C1 segment of cervical spinal cord (tissue), 14 donors: ENCODE results near the gene NRG2.

ENCODE experiments used
- DNase-seq, 14 donors: peaks; one replicate each; lab custom pipeline; 2025; lab: John Stamatoyannopoulos, UW

The NRG2 gene

DNA sequence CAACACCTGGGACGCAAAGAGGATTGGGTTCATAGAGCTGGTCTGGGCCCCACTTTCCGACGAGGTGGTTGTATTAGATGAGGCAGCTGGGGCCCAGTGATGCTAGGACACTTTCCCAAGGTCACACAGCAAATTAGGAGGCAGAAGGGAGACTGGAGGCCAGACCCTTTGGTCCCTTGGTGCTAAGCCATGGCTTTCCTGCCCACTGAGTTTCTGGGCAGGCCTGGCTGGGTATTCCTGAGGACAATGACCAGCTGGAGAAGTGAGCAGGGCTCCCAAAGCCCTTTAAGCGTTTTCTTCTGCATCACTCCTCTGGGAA lies 181.3 kb downstream of the NRG2 start:
- DNase-seq, result no peak

DNA sequence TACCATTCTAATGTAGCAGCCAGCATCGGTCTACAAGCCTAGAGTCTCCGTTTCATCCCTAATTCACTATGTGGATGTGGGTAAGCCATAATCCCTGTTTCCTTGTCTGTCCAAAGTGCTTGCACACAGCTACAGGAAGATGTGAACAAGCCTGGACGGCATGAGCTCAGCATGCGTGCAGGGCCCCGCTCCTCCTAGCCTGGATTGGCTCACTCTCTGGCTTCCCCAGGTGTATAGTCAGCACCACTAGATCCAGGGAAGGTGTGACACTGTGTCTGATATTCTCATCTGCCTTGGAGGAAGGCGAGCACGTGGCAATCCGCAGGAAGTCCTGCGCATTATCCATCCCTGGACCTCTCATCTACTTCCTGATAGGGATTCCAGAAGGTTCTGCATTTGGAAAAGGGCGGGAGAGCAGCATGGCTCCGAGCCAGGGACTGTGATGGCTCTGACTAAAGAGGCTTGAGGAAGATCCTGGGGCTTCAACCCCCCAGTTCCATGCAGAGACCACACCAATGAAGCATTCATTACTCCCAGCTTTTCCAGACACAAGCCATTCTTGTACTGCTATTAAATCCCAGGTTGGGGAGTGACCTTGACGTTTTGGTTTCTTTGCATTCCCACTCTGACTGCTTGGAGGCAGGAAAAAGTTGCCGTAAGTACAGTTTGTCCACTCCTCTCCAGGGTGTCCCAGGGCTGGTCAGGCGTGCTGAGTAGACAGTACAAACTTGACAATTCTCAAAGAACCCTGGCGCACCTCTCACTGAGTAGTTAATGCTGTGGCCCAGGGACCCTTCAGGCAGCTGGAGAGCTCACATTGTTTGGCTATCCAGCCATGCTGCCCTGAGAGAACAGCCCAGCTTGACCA lies 181.8 kb downstream of the NRG2 start:
- no peak for DNase-seq

DNA sequence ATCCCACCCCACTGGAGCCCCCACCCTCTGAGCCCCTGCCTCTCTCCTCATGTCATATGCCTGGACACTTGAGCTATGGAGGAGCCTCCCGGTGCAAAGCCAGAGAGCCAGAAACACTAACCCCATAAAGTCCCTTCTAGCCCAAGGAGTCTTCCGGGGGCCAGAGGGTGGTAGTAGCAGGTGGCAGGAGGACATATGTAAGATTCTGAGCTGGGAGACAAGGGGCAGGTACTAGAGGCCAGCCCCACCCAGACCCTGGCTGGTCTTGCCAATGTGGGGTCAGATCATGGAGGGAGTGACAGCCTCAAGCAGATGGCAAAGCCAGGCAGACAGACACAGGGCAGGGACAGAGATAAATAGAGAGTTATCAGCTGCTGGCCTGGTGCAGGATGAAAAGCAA lies 184.1 kb downstream of the NRG2 start:
- no peak for DNase-seq

DNA sequence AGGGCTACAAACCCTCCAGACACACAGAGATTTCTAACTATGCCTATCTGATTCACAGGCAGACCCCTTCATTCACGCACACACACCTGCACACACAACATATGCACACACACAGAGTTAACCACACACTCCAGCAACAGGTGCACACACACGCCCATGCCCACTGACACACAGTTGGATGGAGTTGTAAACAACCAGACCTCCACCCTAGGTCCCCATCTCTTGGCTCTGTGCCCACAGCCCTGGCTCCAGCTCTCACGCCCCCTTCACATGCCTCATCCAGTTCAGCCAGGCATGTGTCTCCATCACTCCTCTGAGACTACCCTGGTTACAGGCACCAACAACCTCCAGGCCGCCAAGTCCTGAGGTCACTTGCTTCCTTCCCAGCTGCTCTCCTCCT lies 186.4 kb downstream of the NRG2 start:
- no peak for DNase-seq

DNA sequence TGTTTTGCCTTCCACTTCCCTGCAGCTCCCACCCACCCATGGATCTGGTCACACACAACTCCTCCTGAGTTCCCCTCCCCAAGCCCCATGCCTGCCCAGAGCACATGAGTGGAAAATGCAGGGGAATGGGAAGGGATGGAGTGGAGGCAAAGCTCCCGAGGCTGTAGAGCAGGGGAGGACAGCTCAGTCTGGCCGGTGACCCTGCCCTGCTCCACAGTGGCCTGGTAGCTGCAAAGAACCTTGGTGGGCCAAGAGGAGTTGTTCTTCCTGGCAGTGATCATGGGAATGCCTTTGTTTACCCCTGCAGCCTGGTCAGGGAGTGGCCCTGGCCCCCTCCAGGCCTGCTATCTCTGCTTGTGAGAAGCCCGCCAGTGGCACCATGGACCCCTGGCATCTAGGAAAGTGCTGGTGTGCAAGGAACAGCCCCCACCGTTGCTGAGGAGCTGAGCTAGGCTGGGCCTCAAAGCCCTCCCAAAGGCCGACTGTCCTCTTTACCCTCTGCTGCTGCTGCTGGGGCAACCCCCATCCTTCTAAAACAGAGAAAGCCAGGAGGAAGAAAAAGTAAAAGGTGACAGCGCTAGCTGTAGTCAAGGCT lies 187.1 kb downstream of the NRG2 start:
- no peak for DNase-seq

DNA sequence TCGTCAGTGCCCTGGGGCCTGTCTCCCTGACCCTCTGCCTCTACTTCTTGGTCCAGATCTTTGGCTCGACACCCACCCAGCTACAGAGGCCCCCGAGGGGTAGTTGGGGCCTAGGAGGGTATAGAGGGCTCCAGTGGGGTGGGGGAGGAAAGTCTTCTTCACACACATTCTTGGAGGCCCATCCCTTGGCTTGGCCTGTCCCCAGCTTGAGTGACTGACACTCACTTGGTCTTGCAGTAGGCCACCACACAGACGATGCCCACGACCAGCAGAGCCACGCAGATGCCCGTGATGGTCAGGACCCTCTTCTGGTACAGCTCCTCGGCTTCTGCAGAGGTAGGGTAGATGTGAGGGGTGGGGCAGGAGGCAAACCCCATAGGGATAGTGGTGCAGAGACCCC lies 187.6 kb downstream of the NRG2 start:
- DNase-seq, result no peak

DNA sequence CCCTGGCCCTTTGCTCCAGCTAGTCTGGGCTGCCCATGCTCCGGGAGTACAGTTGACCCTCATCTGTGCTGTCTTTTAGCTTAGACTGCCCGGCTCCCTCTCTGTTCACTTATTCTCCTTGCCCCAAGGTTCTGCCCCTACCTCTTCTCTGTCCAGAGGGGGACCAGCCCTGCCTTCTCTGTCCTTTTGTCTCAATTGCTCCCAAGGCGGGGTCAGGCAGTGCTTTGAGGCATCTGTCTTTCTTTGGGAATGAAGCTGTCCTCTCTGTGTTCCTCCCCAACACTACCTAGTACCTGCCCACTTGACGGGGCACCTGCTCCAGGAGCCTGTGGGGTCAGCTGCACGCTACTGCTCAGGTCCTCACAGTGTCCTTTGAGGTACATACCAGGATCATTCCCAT lies 188.1 kb downstream of the NRG2 start:
- no peak for DNase-seq

DNA sequence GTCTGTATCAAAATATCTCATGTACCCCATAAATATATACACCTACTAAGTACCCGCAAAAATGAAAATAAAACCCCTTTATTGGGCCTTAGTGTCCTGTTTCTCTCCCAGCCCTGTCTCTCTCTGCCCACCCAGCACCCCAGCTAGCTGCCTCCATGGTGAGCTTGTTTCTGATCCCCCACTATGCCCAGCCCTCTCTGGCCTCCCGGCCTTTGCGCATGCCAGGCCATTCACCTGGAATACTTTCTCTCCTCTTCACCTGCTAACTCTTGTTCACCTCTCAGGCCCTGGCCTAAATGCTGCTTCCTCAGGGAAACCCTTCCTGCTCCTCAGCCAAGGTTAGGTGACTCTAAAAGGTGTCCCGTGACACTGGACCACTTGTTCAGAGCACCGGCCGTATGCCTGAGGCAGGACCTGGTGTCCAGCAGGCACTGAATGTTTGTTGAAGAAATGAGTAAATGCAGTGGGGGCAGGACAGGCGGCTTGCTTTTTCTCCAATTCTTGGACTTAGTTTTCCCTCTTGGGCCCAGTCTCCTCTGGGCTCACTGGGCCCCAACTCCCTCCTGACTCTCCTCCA lies 189.0 kb downstream of the NRG2 start:
- DNase-seq, result no peak

DNA sequence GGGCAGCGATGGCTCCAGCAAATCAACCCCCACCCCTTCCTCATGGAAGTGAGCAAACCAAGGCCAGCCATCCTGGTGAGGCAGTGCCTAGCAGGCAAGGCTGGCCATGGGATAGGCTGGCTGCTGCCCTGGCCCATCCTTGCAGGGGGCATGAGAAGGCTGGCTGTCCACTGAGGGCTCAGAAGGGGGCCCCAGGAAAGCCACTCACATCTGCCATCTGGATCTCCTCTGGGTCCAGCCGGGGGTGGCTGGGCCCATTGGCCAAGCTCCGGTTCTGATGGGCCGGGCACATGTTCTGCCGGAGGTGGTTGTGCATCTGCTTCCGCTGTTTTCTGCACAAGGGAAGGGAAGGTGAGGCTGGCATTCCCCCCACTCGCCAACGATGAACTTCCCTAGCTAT lies 190.4 kb downstream of the NRG2 start:
- no peak for DNase-seq

DNA sequence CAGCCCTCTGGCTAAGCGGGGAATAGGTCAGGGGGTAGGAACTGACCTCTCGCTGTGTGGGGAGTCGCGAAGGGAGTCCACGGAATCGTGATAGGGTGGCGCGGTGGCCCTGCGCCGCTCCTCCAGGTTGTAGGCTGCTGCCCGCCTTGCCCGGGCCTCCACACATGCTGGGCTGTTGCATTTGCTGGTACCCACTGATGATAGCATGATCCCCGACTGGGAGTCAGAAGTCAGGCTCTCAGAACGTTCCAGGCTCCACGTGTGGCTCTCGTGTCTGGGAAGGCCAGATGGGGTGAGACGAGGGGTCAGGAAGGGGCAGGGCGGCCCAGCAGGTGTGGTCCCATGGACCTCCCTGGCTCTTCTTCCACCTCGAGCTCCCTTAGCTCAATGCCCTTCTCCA lies 191.5 kb downstream of the NRG2 start:
- no peak for DNase-seq

DNA sequence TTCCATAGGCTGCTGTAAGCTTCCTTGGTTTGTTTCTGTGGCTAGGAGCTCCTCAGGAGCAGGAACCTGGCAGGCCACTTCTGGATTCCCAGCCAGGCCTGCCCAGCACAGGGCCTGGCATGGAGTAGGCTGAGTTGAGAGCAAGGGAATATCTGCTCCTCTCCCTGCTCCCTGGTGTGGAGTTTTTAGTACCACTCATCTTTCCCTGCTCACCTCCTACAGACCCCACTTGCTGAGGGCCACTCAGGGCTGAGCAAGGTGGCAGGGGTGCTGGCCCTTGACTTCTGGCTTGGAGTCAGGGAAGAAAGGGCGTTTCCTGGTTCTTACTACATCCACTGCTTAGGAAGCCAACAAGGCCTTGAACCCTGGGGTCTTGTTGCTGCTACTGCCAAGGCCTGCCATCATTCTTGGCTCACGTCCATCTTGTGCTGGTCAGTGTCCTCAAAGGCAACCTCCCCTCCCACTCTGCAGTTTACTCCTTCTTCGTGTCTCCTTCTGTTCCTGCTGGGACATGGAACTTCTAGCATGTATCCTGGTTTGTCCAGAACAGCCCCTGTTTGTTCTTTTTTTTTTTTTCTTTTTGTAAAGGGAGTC lies 192.6 kb downstream of the NRG2 start:
- no peak for DNase-seq

DNA sequence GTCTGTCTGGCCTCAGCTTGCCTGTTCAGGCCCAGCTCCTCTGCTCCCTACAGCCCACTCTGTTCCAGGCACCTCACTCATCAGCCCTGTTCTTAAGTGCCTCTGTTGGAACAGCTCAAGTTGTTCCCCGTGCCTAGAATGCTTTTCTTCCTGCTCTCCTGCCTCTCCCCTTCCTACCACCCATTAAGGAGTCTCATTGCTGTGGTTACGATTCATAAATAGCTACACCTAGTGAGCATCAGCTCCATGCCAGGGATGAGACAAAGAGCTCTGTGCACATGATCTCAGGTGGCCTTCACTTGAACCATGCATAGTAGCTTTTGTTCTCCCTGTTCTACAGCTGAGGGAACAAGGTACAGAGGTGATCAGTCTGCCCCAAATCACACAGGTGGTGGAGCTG lies 193.2 kb downstream of the NRG2 start:
- DNase-seq, result no peak

DNA sequence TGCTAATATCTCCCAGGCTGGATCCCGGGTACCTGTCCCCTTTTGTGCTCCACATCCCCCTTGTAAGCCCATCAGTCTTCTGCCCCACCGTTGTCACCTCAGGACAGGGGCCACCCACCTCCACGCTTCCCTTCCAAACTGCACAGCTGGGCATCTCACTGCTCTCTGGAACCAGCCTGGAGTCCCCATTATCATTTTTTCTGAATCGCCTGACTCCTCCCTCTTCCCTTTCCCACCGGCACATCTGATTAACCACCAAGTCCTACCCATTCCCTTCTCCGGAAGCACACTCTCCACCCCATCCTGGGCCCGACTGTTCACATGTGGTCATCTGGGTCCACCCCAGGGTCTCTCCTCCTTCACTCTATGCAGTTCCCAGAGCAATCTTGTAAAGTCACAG lies 193.6 kb downstream of the NRG2 start:
- no peak for DNase-seq

DNA sequence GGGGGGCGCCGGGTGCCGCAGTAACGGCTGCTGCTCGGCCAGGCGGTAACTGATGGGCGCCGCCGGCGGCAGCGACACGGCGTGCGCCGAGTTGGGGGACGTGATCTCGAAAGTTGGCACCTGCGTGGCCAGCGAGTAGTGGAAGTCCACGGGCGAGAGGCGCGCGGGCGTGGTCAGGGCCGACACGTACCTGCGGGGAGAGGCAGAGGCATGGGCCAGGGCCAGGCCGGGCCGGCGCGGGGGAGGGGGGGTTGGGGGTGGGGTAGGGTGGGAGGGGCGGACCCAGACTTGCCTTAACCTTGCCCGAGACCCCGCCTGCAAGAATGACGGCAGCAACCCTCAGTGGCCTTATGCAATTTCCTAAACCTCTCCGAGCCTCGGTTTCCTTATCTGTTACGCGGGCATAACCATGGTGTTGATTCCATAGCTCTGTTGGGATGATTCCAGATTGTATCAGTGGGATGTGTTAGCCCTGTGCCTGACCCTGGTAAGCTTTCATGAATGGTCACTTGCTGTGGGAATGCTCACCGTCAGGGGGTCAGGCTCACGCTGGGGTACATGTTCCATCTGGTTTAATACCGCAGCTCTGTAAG lies 194.5 kb downstream of the NRG2 start:
- peak in 2 of 14 donors; percentile 46 to 57 for DNase-seq

DNA sequence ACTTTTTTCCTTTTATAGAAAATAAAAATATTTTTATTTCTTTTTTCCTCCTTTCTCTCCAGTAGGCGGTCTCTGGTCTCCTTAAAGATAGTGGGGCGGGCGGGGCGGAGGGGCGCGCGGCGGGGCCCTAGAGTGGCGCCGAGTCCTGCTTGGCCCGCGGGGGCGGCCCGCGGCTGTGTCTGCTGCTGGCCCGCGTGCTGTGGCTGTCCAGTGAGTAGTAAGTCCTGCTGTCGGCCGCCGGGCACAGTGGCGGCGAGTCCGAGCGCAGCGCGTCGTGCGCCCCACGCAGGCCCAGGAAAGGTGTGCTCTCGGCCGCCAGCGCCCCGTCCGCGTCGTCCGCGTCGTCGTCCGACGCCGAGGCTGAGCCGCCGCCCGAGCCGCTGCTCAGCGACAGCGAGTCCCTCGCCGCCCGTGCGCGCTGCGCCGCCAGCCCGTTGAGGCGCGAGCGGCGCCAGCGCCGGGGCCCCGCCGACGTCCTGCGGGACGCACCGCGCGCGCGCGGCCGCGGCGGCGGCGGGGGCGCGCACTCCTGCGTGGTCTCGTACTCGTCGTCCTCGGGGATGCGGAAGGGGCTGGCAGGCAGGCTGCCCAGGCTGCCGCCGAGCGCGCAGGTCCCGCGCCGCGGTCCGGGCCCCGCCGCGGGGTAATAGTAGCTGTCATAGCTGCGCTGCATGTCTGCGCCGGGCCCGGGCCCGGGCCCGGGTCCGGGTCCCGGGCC lies 195.2 kb downstream of the NRG2 start:
- peak in 11 of 14 donors; percentile 17 to 68 (median 51) for DNase-seq

DNA sequence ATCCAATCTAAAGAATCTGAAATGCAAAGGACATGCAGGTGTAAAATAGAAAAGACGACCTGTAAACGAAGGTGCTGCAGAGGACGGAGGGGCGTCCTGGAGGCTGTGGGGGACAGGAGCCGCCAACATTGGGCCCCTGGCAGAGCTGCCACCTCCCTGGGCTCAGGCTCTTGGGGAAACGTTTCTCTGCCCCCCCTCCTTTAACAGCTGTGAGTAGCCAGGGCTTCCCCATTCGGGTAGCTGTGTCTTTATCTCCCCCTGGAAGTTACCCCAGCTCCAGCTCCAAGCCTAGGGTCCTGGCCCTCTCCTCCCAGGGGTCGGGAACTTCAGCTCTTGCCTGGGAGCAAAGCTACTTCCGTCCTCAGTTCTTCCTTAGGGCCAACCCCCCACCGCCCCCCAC lies 196.0 kb downstream of the NRG2 start:
- no peak for DNase-seq

DNA sequence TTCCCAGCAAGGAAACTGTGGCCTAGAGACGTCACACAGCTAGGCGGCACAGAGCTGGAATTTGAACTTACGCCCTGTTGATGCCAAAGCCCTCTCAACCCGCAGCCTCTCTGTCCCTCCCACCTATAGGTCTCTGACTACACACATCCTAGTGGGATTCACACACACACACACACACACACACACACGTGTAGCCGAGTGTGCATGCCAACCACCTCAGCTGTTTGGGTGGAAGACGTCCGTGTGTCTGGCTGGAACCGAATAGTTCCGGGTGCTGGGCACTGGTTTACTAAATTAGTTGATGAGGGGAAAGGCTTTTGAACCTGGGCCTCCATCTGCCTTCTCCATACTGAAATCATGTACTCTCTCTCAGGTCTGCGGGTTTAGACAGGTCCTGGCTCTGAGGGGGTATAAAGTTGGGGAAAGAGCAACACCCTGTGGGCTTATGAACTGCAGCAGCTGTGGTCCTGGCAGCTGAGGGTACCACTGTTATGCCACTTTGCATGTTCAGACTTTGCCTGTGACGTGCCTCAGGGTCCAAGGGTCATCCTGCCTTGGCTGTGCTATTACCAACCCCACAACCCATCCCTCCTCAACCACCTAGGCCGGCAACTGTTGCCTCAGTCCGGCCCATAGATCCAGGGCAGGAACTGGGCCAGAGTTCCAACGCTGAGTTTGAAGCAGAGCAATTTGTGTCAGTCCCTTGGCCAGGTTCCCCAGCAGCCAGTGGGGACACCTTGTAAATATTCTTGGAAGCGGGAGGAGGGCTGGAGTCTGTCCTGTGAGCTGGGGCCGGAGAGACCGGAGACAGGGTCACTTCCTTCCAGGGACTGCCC lies 197.0 kb downstream of the NRG2 start:
- DNase-seq, result peak in 9 of 14 donors; percentile 22 to 63 (median 41)

DNA sequence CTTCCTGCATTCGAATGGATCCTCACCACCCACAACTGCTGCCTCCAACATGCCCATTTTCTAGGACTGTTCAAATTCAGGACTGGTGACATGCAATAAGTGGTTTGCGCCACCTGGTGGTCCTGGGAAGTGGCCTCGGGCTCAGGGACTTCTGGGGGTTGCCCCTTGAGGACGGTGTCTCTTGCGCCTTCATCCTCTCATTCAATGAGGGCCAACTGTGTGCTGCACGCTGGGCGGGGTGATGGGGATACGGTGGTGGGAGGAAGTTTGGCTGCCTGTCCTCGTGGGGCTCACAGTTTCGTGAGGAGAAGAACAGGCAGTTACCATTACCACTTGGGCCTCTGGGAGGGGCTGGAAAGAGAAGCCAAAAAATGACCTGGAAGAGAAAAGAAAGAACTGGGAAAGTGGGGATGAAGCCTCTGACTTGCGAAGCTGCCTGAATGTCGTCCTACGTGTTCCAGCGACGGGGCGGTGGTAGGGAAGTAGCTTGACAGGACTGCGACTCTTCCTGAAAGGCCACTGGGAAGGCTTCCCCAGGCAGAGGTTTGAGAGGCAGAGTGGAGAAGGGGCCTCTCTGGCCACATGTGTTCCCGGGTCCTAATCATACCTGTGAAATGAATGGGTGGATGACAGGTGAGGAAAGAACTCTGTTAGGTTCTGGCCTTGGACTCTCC lies 198.5 kb downstream of the NRG2 start:
- DNase-seq, result peak in 12 of 14 donors; percentile 6 to 74 (median 56)

DNA sequence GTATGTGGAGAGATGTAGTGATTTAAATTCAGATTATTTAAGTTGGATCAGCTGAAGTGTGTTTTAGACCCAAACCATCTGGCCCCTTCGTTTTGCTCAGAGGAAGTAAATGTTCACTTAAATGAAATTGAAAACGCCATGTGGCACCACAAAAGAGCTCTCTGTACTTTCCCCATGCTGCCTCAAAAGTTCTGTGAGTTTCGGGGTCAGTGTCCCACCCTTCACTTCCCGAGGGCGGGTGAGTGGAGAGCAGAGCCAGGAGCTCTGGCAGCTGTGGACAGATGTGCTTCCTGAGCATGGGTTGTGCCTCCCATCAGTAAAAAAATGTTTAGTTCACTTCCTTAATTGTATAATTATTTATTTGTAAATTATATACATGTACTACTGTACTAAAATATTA lies 199.1 kb downstream of the NRG2 start:
- DNase-seq, result no peak

DNA sequence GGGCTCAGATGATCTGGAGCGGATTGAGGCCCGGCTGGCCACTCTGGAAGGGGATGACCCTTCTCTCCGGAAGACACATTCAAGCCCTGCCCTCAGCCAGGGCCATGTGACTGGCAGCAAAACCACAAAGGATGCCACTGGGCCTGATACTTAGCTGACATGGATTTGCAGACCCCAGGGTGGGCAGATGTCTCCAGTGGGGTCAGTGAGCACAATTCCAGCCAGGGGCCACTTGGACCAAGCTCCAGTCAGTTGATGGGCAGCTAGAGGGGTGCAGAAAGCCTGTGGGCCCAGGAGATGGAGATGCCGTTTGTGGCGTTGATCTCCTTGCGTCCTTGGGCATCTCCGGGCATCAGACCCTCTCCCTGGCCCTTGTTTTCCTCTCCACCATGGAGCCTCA lies 200.8 kb downstream of the NRG2 start:
- DNase-seq, result no peak
